ENCODE results near the gene RGS12.

RGS12 gene

DNA sequence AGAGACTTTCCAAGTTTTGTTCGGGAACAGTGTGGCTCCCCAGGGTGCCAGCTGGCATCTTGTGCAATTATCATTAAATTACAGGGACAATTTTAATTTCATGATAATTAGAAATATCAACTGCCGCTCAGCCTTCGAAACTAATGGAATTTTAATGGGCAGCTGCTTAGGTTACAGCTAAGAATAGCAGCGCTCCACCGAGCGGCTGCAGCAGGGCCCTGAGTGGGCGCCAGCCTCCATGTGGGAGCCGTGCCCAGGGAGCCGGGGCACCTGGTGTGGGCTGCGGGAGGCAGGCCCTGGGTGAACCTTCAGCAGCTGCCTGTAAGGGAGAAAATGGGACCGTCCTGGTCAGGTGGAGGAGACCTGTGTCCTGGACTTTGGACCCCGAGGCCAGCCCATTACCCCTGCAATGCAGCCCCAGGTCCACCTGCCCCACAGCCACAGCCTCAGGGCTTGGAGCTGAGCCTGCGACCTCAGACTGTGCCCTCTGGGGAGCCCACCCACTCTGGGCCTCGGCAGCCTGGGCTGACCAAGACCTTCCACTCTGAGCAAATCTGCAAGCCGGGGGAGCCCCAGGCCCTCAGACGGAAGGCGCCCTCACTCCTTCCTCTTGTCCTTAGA, 22.7 kb upstream of the RGS12 start:
- no peak for DNase-seq (ENCODE audit: extremely low read depth in 1 of 2, low read depth in 1 of 2)

DNA sequence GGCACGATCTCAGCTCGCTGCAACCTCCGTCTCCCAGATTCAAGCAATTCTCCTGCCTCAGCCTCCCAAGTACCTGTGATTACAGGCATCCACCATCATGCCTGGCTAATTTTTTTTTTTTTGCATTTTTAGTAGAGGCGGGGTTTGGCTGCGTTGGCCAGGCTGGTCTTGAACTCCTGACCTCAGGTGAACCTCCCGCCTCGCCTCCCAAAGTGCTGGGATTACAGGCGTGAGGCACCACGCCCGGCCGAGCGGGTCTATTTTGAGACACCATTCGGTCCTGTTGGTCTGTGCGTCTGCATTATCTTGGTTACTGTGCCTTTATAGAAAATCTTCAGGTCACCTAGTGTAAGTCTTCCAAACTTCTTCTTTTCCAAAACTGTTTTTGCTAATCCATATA, 21.7 kb upstream of the RGS12 start:
- no peak for DNase-seq (ENCODE audit: extremely low read depth in 1 of 2, low read depth in 1 of 2)

DNA sequence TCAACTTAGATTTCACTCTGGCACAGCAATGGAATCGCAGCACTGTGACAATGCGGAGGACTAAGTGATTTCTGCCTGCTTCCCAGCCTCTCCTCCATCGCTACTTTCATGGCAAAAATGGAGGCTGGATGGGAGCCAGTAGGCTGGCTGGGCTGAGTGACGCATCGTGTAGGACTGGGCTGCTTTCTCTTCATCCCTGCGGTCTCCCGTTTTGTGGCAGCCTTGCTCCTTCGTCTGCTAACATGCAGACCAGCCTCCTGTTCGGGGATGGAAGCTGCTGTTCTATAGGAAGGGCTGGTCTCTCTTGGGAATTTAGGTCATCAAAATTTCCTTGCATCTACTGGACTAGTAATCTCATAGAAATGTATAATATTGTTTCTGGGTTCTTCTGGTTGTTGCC, 15.8 kb upstream of the RGS12 start:
- no peak for DNase-seq (ENCODE audit: extremely low read depth in 1 of 2, low read depth in 1 of 2)

DNA sequence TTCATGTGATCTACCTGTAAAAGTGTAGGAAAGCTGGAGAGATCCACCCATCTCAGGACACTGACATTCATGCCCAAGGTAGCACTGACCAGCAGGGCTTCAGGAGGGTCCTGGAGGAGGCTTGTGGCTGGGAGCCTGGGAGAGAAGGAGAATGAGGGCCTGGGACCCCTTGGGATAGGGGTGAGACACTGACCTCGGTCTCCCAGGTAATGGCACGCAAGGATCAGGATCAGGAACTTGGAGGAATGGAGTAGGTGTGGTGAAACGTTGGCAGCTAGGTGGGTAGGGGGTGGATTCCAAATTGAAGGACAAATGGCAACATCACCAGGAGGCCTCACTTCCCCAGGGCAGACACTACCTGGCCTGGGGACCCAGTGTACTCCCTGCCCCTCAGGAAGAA, 12.4 kb upstream of the RGS12 start:
- no peak for DNase-seq (ENCODE audit: extremely low read depth in 1 of 2, low read depth in 1 of 2)

DNA sequence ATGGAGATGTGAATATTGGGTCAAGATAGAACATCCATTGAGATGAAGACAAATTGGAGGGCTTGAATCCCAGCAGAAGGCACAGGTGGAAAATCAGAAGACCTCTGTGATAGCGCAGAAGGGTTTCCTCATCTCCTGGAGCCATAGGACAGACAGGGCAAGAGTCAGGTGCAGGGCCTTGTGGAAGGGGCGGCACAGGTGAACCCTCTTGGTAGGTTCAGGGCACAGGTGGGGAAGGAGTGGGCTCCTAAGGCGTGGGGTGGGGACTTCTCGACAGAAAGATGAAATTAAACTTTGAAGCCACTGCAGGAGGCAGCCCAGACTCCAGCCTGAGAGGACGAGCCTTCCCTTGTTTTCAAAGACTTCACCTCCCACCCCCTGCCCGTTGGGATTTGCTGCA, 9.3 kb upstream of the RGS12 start:
- DNase-seq (ENCODE audit: extremely low read depth in 1 of 2, low read depth in 1 of 2) = no peak

DNA sequence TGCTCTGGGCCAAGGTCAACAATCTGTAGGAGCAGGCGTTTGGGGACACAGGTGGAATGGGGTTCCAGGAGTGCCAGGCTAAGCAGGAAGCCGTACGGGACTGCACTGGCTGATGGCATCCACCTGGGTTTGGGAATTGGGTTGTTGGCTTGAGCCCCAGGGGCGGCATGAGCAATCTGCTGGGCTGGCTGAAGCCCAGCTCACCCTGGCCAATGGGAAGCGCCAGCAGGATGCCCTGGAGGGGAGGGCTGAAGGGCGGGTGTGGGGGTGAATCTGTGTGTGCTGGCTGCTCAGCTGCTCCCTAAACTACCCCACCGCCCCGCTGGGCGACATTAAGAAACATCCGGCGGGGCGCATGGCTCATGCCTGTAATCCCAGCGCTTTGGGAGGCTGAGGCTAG, 8.9 kb upstream of the RGS12 start:
- no peak for DNase-seq (ENCODE audit: extremely low read depth in 1 of 2, low read depth in 1 of 2)

DNA sequence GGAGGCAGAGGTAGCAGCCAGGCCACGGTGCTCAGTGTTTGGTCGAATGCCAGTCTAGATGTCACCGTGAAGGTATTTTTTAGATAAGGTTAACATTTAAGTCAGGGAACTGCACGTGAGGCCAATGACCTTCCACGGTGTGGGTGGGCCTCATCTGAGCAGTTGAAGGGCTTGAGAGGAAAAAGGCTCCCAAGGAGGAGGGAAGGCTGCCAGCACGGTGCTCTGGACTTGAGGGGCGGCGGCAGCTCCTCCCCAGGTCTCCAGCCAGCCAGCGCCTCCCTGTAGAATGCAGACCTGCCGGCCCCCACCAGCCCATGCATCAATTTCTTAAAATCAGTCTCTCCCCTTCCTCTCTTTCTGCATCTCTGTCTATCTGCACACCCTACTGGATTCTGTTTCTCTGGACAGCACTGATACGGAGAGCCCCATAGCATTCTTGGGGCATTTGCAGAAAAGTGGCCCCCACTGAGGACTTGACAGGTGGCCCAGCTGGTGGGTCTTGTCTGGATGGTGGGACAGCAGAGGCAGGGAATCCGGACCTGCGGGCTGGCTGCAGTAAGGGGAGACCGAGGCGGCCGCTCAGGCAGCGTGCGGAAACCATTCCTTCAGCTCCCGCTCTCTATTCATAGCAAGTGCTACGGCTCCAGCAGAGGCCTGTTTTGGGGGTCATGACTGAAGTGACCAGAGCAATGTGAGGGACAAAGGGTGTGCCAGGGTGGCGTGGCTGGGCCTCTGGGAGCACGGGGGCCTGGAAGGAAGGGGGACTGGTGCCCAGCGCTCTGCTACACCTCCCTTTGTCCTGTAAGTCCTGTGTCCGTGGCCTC, 7.9 kb upstream of the RGS12 start:
- DNase-seq (ENCODE audit: extremely low read depth in 1 of 2, low read depth in 1 of 2) = no peak

DNA sequence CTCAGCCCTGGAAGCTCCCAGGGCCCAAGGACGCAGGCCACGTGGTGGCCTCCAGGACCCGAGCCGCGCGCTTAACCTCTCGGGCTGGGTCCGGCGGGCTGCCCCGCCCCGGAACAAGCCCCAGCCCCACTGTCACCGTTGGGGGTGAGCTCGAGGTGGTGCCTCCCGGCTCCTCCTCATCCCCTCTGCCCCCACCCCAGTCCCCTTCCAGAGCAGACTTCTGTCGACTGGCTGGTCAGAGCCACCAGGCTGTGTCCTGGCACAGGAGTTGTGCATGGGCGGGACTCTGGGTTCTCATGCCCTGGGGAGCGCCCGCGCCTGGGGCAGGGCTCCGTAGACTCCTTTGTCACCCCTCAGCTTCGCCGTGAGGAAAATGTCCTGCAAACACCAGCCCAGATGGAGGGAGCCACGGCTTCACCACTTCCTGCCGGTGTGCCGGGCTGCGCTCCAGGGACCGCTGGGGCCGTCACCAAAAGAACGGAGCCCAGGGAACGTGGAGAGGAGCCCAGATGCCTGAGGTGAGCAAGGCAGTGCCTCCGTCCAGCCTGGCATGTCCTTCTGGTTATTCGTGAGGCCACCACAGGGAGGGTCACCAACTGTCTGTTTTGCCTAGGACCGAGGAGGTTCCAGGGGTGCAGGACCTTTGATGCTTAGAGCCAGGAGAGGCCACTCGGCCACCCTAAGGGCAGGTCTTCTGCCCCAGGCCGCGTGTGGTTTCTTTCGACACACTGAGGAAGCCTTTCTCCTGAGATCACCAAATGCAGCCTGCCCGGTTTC, 7.1 kb upstream of the RGS12 start:
- DNase-seq (ENCODE audit: extremely low read depth in 1 of 2, low read depth in 1 of 2) = no peak

DNA sequence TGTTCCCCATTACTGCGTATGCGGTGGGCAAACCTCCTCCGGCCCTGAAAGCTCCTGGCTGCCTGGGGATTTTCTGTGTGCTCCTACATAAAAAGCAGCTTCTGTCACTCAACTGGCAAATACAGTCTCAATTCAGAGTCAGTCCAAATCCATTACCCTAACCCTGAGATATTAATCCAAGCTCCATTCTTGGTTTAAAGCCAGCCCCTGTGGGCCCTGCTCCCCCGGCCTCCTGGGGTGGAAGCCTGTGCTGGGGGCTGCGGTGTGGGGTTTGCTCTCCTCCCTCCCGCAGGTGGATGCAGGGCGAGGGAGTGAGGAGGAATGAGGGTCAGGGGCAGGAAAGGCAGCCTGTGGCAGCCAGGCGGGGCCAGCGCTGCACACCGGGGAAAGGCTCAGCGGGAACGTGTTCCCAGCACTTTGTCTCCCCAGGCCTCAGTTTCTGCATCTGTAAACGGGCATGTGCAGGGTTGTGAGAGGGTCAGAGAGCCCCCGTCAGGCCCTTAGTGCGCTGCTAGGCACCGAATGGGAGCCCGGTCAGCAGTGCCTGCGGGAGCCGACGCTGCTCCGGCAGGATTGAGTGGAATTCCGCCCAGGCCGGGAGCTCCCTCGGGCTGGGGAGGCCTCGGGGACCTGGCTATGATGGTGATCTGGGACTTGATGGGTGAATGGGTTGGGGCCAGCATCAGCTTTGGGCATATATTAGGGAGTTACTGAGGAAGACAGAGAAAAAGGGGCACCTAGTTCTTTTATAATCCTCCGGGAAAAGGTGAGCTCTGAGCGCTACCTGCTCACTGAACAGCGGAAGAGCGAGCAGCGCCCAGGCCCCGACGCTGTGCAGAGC, 6.3 kb upstream of the RGS12 start:
- DNase-seq (ENCODE audit: extremely low read depth in 1 of 2, low read depth in 1 of 2) = no peak

DNA sequence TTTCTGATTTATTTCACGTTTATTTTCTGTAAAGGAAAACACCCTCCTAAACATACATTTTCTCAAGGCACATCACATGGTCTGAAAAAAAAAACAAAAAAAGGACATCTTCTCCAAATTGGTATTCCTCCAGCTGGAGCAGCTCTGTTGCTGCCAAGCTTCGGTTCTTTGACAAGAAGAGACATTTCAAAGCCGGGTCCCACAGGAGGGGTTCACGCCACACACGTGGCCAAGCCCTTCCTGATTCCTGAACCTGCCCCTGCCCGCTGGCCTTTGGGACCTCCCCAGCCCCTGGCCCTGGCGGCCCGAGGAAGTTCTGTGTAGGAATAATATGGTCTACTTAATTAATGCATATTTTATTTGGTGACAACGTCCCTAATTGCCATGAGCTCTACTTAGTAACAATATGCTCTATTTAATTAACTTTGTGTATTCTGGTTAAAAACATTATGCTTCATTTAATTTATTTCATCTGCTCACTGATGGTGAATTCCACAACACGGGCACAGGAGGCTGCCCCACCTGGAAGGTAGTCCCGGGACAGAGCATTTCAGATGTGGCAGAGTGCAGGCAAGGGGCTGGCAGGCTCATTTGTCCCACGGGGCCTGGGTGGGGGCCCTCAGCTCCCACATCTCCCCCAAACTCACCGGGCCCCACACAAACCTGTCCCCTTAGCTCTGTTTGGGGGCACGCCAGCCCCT, 5.4 kb upstream of the RGS12 start:
- DNase-seq (ENCODE audit: extremely low read depth in 1 of 2, low read depth in 1 of 2) = no peak

DNA sequence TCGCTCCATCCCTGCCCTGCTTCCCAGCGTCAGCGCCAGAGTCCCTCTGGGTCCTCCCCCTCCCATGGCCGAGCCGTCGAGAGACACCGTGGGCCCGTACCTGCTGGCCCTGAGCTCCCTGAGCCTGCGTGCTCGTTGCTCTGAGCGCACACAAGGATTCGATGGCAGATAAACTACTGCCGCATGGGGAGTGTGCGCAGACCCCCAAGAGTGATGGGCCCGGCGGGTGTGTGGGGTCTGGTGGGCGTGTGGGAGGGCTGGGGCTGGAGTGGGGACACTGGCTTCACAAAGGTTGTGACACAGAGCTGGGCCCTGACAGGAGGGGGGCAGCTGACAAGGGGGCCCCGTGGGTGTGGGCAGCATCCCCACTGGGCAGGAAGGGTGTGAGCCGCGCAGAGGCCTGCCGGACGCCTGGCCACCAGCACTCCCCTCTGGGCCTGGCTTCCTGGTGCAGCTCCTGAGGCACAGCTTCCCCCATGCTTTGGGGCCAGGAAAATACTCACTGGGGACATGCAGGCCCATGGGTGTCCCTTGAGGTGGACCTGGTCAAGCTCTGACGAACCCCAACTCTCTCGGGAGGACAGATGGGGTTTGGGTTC, 4.8 kb upstream of the RGS12 start:
- DNase-seq (ENCODE audit: extremely low read depth in 1 of 2, low read depth in 1 of 2) = no peak

DNA sequence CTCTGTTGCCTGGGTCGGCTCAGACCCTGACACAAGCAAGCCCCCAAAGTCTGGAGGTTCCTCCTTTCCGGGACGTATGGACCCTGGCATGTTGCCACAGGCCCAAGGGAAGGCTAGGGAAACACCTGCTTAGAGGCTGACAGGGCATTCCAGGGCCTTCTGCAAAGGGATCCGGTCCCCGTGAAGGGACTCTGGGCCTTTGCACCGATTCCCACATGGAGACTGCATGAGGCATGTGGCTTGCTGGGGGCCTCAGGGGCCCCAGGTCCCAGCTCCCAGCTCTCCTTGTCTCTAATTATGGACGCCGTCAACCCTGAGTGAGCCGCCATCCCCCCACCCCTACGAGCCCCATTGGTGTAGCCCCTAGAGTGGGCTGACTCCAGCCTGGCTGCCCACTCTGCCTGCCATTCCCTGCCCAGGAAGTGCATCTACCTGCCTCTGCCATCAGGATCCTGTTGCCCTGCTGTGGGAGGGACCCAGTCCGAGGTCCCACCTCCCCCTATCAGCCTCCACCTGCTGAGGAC, 4.2 kb upstream of the RGS12 start:
- DNase-seq (ENCODE audit: extremely low read depth in 1 of 2, low read depth in 1 of 2) = no peak

DNA sequence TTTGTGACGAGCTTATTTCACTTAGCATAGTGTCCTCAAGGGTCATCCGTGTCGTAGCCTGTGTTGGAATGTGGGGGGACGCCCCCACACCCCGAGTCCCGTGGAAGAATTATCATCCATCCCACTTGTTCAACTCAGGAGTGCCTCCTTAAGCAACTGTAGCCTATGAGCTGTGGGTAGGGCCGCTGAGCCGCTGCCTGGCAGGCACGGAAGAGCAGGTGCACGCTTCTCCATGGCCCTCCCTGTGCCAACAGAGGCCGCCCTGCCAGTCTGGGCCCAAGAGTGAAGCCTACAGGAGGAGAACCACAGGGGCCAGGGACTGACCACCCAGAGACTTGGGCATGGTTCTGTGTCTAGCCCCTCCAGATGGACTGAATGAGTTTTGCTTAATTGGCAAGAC, 2.3 kb upstream of the RGS12 start:
- no peak for DNase-seq (ENCODE audit: extremely low read depth in 1 of 2, low read depth in 1 of 2)

DNA sequence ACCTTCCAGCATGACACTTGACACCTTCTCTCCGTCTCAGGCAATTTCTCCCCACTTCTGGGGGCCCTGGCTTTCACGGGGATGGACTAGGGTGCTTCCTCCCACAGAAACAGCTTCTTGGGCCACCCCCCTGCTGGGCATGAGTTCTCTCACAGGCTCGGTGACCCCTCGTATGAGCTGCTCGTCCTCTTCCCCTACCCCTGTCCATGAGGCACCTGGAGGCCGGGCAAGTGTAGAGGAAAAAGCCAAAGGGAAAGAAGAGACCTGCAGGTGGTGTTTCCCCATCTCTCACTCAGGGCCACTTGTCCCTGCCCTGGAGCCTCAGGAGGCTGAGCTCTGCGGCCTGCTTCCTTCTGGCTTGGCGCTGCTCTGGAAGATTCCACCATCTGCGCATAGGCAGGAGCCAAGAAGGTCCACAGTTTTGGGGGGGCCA, 1.9 kb upstream of the RGS12 start:
- DNase-seq (ENCODE audit: extremely low read depth in 1 of 2, low read depth in 1 of 2) = no peak

DNA sequence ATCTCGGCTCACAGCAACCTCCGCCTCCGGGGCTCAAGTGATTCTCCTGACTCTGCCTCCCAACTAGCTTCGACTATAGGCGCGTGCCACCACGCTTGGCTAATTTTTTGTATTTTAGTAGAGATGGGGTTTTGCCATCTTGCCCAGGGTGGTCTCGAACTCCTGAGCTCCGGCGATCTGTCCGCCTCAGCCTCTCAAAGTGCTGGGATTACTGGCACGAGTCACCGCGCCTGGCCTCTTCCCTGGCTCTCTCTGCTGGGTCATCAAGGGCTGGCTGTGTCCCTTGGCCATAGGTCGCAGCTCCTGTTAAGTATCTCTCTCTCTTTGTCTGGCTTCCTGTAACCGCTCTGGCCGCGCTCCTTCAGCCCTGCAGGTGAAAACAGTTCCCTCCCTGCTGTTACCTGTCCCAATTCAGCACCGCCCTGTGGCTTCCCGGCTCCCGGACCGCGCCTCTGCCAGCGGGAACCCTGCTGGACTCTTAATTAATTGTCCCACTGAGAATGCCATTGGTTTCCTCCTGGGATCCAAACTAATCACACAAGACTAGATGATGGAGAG, 1.3 kb upstream of the RGS12 start:
- DNase-seq (ENCODE audit: extremely low read depth in 1 of 2, low read depth in 1 of 2) = no peak

DNA sequence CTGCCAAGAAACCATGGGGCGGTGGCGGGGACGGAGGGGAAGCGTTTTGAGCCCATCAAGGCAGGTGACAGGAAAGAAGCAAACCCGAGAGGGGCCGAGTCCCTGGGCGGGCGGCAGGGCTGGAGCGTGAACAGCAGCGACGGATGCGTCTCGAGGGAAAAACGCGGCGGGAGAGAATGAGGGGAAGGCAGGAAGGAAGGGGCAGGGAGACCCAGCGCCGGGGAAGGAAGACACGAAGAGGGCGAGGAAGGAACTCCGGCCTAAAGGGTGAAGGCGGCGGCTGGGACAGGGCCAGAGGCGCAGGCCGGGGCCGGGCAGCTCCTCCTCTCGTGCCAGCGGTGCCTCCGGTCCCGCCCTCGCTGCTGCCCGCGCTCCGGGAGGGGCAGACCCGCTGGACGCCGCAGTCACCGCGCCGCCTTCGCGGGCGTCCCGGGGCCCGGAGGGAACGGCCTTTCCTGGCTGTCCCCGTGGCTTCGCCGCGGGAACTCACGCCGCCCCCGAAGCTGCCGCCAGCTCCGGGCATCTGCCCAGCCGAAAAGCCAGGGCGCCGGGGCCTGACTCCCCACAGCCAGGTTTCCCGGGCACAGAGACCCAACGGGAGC, 751 bp upstream of the RGS12 start:
- DNase-seq (ENCODE audit: extremely low read depth in 1 of 2, low read depth in 1 of 2) = no peak

DNA sequence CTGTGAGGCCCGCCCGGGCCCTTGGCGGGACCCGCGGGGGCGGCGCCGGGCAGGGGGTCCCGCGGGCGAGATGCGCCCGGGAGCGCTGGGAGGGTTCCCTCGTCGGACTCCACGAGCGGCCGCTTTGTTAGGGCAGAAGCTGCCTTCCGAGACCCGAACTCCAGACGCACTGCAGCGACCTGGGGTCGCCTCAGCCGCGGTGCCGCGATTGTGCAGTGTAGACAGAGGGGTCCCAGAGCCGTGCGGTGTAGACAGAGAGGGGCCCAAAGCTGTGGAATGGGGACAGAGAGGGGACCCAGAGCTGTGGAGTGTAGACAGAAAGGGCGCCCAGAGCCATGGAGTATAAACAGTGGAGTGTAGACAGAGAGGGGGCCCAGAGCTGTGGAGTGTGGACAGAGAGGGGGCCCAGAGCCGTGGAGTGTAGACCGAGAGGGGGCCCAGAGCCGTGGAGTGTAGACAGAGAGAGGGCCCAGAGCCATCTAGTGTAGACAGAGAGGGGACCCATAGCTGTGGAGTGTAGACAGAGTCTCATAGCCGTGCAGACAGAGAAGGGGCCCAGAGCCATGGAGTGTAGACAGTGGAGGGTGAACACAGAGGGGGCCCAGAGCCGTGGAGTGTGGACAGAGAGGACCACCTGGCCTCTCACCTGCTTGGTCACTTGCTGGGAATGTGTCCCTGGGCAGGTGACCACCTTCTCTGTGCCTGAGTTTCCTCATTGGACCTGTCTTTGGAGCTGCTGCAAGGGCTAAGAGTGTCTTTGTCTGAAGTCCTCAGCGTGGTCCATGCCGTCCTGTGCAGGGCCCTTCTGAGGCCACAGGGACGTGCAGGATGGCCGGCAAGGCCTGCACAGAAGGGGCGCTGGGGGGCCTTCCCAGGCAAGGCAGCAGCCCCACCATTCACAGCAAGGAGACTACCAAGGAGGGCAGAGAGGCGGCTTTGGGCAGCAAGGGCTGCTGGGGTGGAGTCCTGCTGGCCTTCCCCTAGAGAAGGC, 875 bp downstream of the RGS12 start:
- no peak for DNase-seq (ENCODE audit: extremely low read depth in 1 of 2, low read depth in 1 of 2)

Data from stimulated activated CD8-positive, alpha-beta memory T cell treated with anti-CD3 and anti-CD28 coated beads, Interleukin-7, amount 100 ng/mL, for 48 hours (primary cell).